ENCODE results near the gene PSMA8.
"Not testable (repeated sequence)": the region's sequence is repeated elsewhere in the genome, so short reads cannot be mapped to it uniquely, and the experiment has no call there.

PSMA8 gene

GRCh38 chr18:26175481-26175880 lies 41.8 kb downstream of the PSMA8 start:
- H3K27ac ChIP-seq (ENCODE audit: low read length), result no peak overlapping the region
- H3K9me3 ChIP-seq (ENCODE audit: control insufficient read depth in 2 of 2, low read length in 2 of 2), result no peaks in the 10 kb centered on the region
- no peak overlapping the region for H3K9ac ChIP-seq (ENCODE audit: low read length in 2 of 2)
- H3K36me3 ChIP-seq (ENCODE audit: control insufficient read depth in 2 of 2, insufficient read depth in 2 of 2, low read length in 2 of 2), result no peaks in the 10 kb centered on the region
- no peaks in the 10 kb centered on the region for H3K27me3 ChIP-seq (ENCODE audit: control insufficient read depth in 1 of 2, insufficient read depth in 2 of 2, low read length in 2 of 2)
- no peak overlapping the region for H3K4me3 ChIP-seq (ENCODE audit: low read length in 2 of 2)
- no peaks in the 10 kb centered on the region for H3K4me1 ChIP-seq (ENCODE audit: control insufficient read depth, insufficient read depth, low read length)

- H3K9ac ChIP-seq (ENCODE audit: low read length in 2 of 2), result no peak overlapping the region
- no peak overlapping the region for H3K4me3 ChIP-seq (ENCODE audit: low read length in 2 of 2)
These were observed 42.5 kb downstream of the PSMA8 start for GRCh38 chr18:26176134-26176533.

GRCh38 chr18:26181343-26181826 lies 47.7 kb downstream of the PSMA8 start:
- Histone ChIP-seq H3K27me3 (ENCODE audit: control insufficient read depth in 1 of 2, insufficient read depth in 2 of 2, low read length in 2 of 2) (no peaks in the 10 kb centered on the region), H3K27ac (ENCODE audit: low read length) (no peak overlapping the region), H3K9ac (ENCODE audit: low read length in 2 of 2) (no peak overlapping the region), H3K9me3 (ENCODE audit: control insufficient read depth in 2 of 2, low read length in 2 of 2) (no peaks in the 10 kb centered on the region), H3K4me3 (ENCODE audit: low read length in 2 of 2) (no peak overlapping the region), H3K4me1 (ENCODE audit: control insufficient read depth, insufficient read depth, low read length) (no peaks in the 10 kb centered on the region), H3K36me3 (ENCODE audit: control insufficient read depth in 2 of 2, insufficient read depth in 2 of 2, low read length in 2 of 2) (no peaks in the 10 kb centered on the region)

More at GRCh38 chr18:26176134-26176533, 42.5 kb downstream of the PSMA8 start:
- no peaks in the 10 kb centered on the region for H3K36me3 ChIP-seq (ENCODE audit: control insufficient read depth in 2 of 2, insufficient read depth in 2 of 2, low read length in 2 of 2)
- H3K27ac ChIP-seq (ENCODE audit: low read length), result no peak overlapping the region
- H3K27me3 ChIP-seq (ENCODE audit: control insufficient read depth in 1 of 2, insufficient read depth in 2 of 2, low read length in 2 of 2), result no peaks in the 10 kb centered on the region
- H3K9me3 ChIP-seq (ENCODE audit: control insufficient read depth in 2 of 2, low read length in 2 of 2), result no peaks in the 10 kb centered on the region
- no peaks in the 10 kb centered on the region for H3K4me1 ChIP-seq (ENCODE audit: control insufficient read depth, insufficient read depth, low read length)

- Histone ChIP-seq H3K27ac (ENCODE audit: low read length) (no peak overlapping the region), H3K27me3 (ENCODE audit: control insufficient read depth in 1 of 2, insufficient read depth in 2 of 2, low read length in 2 of 2) (no peaks in the 10 kb centered on the region), H3K36me3 (ENCODE audit: control insufficient read depth in 2 of 2, insufficient read depth in 2 of 2, low read length in 2 of 2) (no peaks in the 10 kb centered on the region), H3K9ac (ENCODE audit: low read length in 2 of 2) (no peak overlapping the region), H3K4me3 (ENCODE audit: low read length in 2 of 2) (no peak overlapping the region), H3K9me3 (ENCODE audit: control insufficient read depth in 2 of 2, low read length in 2 of 2) (no peaks in the 10 kb centered on the region), H3K4me1 (ENCODE audit: control insufficient read depth, insufficient read depth, low read length) (no peaks in the 10 kb centered on the region)
These were observed 49.9 kb downstream of the PSMA8 start for GRCh38 chr18:26183395-26184112.

GRCh38 chr18:26185267-26185666 lies 51.6 kb downstream of the PSMA8 start:
- H3K9ac ChIP-seq (ENCODE audit: low read length in 2 of 2), result no peak overlapping the region

GRCh38 chr18:26190506-26190905 lies 56.8 kb downstream of the PSMA8 start:
- no peaks in the 10 kb centered on the region for H3K4me1 ChIP-seq (ENCODE audit: control insufficient read depth, insufficient read depth, low read length)
- no peak overlapping the region for H3K27ac ChIP-seq (ENCODE audit: low read length)
- no peak overlapping the region for H3K9ac ChIP-seq (ENCODE audit: low read length in 2 of 2)
- H3K4me3 ChIP-seq (ENCODE audit: low read length in 2 of 2), result no peak overlapping the region
- H3K27me3 ChIP-seq (ENCODE audit: control insufficient read depth in 1 of 2, insufficient read depth in 2 of 2, low read length in 2 of 2), result no peaks in the 10 kb centered on the region
- H3K36me3 ChIP-seq (ENCODE audit: control insufficient read depth in 2 of 2, insufficient read depth in 2 of 2, low read length in 2 of 2), result no peaks in the 10 kb centered on the region
- no peaks in the 10 kb centered on the region for H3K9me3 ChIP-seq (ENCODE audit: control insufficient read depth in 2 of 2, low read length in 2 of 2)

More at GRCh38 chr18:26185267-26185666, 51.6 kb downstream of the PSMA8 start:
- Histone ChIP-seq H3K9me3 (ENCODE audit: control insufficient read depth in 2 of 2, low read length in 2 of 2) (no peaks in the 10 kb centered on the region), H3K4me3 (ENCODE audit: low read length in 2 of 2) (no peak overlapping the region), H3K36me3 (ENCODE audit: control insufficient read depth in 2 of 2, insufficient read depth in 2 of 2, low read length in 2 of 2) (no peaks in the 10 kb centered on the region), H3K4me1 (ENCODE audit: control insufficient read depth, insufficient read depth, low read length) (no peaks in the 10 kb centered on the region), H3K27ac (ENCODE audit: low read length) (no peak overlapping the region), H3K27me3 (ENCODE audit: control insufficient read depth in 1 of 2, insufficient read depth in 2 of 2, low read length in 2 of 2) (no peaks in the 10 kb centered on the region)

GRCh38 chr18:26192233-26192632 lies 58.6 kb downstream of the PSMA8 start:
- Histone ChIP-seq H3K27ac (ENCODE audit: low read length) (no peak overlapping the region), H3K36me3 (ENCODE audit: control insufficient read depth in 2 of 2, insufficient read depth in 2 of 2, low read length in 2 of 2) (no peaks in the 10 kb centered on the region), H3K9ac (ENCODE audit: low read length in 2 of 2) (no peak overlapping the region), H3K9me3 (ENCODE audit: control insufficient read depth in 2 of 2, low read length in 2 of 2) (no peaks in the 10 kb centered on the region), H3K4me1 (ENCODE audit: control insufficient read depth, insufficient read depth, low read length) (no peaks in the 10 kb centered on the region), H3K27me3 (ENCODE audit: control insufficient read depth in 1 of 2, insufficient read depth in 2 of 2, low read length in 2 of 2) (no peaks in the 10 kb centered on the region), H3K4me3 (ENCODE audit: low read length in 2 of 2) (no peak overlapping the region)

- no peak overlapping the region for H3K4me3 ChIP-seq (ENCODE audit: low read length in 2 of 2)
These were observed 62.9 kb downstream of the PSMA8 start for GRCh38 chr18:26196605-26197004.

GRCh38 chr18:26202001-26202400 lies 68.3 kb downstream of the PSMA8 start:
- not testable (repeated sequence) for H3K27ac ChIP-seq (ENCODE audit: low read length); H3K9me3 ChIP-seq (ENCODE audit: control insufficient read depth in 2 of 2, low read length in 2 of 2); H3K27me3 ChIP-seq (ENCODE audit: control insufficient read depth in 1 of 2, insufficient read depth in 2 of 2, low read length in 2 of 2); H3K4me1 ChIP-seq (ENCODE audit: control insufficient read depth, insufficient read depth, low read length); H3K36me3 ChIP-seq (ENCODE audit: control insufficient read depth in 2 of 2, insufficient read depth in 2 of 2, low read length in 2 of 2); H3K9ac ChIP-seq (ENCODE audit: low read length in 2 of 2); H3K4me3 ChIP-seq (ENCODE audit: low read length in 2 of 2)

More at GRCh38 chr18:26196605-26197004, 62.9 kb downstream of the PSMA8 start:
- Histone ChIP-seq H3K27ac (ENCODE audit: low read length) (no peak overlapping the region), H3K27me3 (ENCODE audit: control insufficient read depth in 1 of 2, insufficient read depth in 2 of 2, low read length in 2 of 2) (no peaks in the 10 kb centered on the region), H3K4me1 (ENCODE audit: control insufficient read depth, insufficient read depth, low read length) (no peaks in the 10 kb centered on the region), H3K9ac (ENCODE audit: low read length in 2 of 2) (no peak overlapping the region), H3K36me3 (ENCODE audit: control insufficient read depth in 2 of 2, insufficient read depth in 2 of 2, low read length in 2 of 2) (no peaks in the 10 kb centered on the region), H3K9me3 (ENCODE audit: control insufficient read depth in 2 of 2, low read length in 2 of 2) (no peaks in the 10 kb centered on the region)

GRCh38 chr18:26205318-26205717 lies 71.6 kb downstream of the PSMA8 start:
- H3K4me3 ChIP-seq (ENCODE audit: low read length in 2 of 2), result no peak overlapping the region
- H3K27me3 ChIP-seq (ENCODE audit: control insufficient read depth in 1 of 2, insufficient read depth in 2 of 2, low read length in 2 of 2), result no peaks in the 10 kb centered on the region
- no peak overlapping the region for H3K9ac ChIP-seq (ENCODE audit: low read length in 2 of 2)
- H3K9me3 ChIP-seq (ENCODE audit: control insufficient read depth in 2 of 2, low read length in 2 of 2), result no peaks in the 10 kb centered on the region
- H3K36me3 ChIP-seq (ENCODE audit: control insufficient read depth in 2 of 2, insufficient read depth in 2 of 2, low read length in 2 of 2), result no peaks in the 10 kb centered on the region
- no peaks in the 10 kb centered on the region for H3K4me1 ChIP-seq (ENCODE audit: control insufficient read depth, insufficient read depth, low read length)
- H3K27ac ChIP-seq (ENCODE audit: low read length), result no peak overlapping the region

- no peak overlapping the region for H3K9ac ChIP-seq (ENCODE audit: low read length in 2 of 2)
These were observed 72.8 kb downstream of the PSMA8 start for GRCh38 chr18:26206488-26206887.

More at GRCh38 chr18:26206488-26206887, 72.8 kb downstream of the PSMA8 start:
- Histone ChIP-seq H3K4me1 (ENCODE audit: control insufficient read depth, insufficient read depth, low read length) (no peaks in the 10 kb centered on the region), H3K27ac (ENCODE audit: low read length) (no peak overlapping the region), H3K4me3 (ENCODE audit: low read length in 2 of 2) (no peak overlapping the region), H3K9me3 (ENCODE audit: control insufficient read depth in 2 of 2, low read length in 2 of 2) (no peaks in the 10 kb centered on the region), H3K27me3 (ENCODE audit: control insufficient read depth in 1 of 2, insufficient read depth in 2 of 2, low read length in 2 of 2) (no peaks in the 10 kb centered on the region), H3K36me3 (ENCODE audit: control insufficient read depth in 2 of 2, insufficient read depth in 2 of 2, low read length in 2 of 2) (no peaks in the 10 kb centered on the region)

Measured in stomach smooth muscle (tissue), 2 donors.